Thymus (tissue), 11 donors: Measurements from ENCODE around the gene OR6J1. TPM values are rescaled to one million over a fixed set of nuclear protein-coding genes. Genes with fewer than 3 reads are reported as not detected.

Source experiments
- DNase-seq, 9 donors: peaks; one replicate each; pipeline ENCODE4 v3.0.0-alpha.2; 2013; ENCODE audit warnings: low spot score in 9 of 9, low read depth in 6 of 9, missing footprints in 1 of 9
- H3K27ac ChIP-seq, 2 donors: one replicate each; pipeline ENCODE4 v1.5.1; 2013; ENCODE audit warnings: control low read depth in 1 of 2, low read depth in 1 of 2, low read length in 1 of 2, mild to moderate bottlenecking in 1 of 2, moderate library complexity in 1 of 2
- H3K27me3 ChIP-seq, 2 donors: one replicate each; pipeline ENCODE4 v1.5.1; 2013; ENCODE audit warnings: low read length in 1 of 2; ENCODE audit not compliant: control insufficient read depth in 2 of 2, insufficient read depth in 1 of 2
- H3K36me3 ChIP-seq, 2 donors: one replicate each; pipeline ENCODE4 v1.5.1; 2013; ENCODE audit warnings: low read length in 1 of 2, mild to moderate bottlenecking in 1 of 2, moderate library complexity in 1 of 2; ENCODE audit not compliant: control insufficient read depth in 2 of 2, insufficient read depth in 2 of 2
- H3K4me1 ChIP-seq, 2 donors: one replicate each; pipeline ENCODE4 v1.5.1; 2013; ENCODE audit warnings: low read length in 2 of 2; ENCODE audit not compliant: control insufficient read depth in 2 of 2, insufficient read depth in 2 of 2
- H3K4me3 ChIP-seq, 2 donors: one replicate each; pipeline ENCODE4 v1.5.1; 2013; ENCODE audit warnings: low read length in 2 of 2, control low read depth in 1 of 2, mild to moderate bottlenecking in 1 of 2
- H3K9me3 ChIP-seq, 2 donors: one replicate each; pipeline ENCODE4 v1.5.1; 2013; ENCODE audit warnings: low read length in 1 of 2, mild to moderate bottlenecking in 1 of 2; ENCODE audit not compliant: control insufficient read depth in 2 of 2, insufficient read depth in 1 of 2
- WGBS: extraction: QIAGEN DNeasy Blood & Tissue Kit; methylation state at CpG from one replicate; pipeline ENCODE4 v1.1.7; 2013; 5-methylcytosine and 5-hydroxymethylcytosine counted together
- polyA plus RNA-seq: library from polyadenylated mRNA; stranded (reverse); fragments of 200-250 nt; gene quantifications from one replicate; pipeline ENCODE4 v1.2.3, GENCODE V29; 2013
- total RNA-seq: library from RNA; stranded (reverse); fragments of 120-200 nt; gene quantifications from one replicate; pipeline ENCODE4 v1.2.4, GENCODE V29; 2013
- donor health status: healthy.

The OR6J1 gene
- total and polyA plus RNA-seq, 2 donors: under 0.01 TPM; not detected in 1

DNA sequence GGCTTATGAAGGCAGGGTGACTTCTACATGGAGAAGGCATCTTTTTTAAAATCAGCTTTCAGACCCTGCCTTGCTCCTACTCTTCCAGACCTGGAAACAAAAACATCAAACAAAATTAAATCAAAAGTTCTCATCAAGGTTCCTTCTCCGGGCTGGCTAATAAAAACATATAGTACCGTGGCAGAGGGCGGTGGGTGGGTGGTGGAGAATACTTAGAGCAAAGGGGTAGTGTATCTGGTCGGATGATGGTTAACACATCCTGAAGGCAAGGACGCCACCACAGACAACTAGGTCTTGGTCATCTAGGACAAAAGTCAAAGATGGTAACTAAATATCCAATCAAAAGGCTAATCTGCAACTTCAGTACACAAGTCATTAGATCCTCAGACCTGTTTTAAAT, 56.9 kb downstream of the OR6J1 start:
- Histone ChIP-seq H3K9me3 (no peaks in the 10 kb centered on the region), H3K27ac (no peak overlapping the region), H3K27me3 (peaks cover 0 to 4% of the 10 kb centered on the region in 2 donors), H3K4me1 (peaks cover 24 to 44% of the 10 kb centered on the region in 2 donors), H3K4me3 (peak overlapping the region; percentile 52 to 76), H3K36me3 (peaks cover 0 to 11% of the 10 kb centered on the region in 2 donors)
- DNase-seq: no peak
- 95% methylated on average over 5 of the region's 5 CpGs for WGBS

DNA sequence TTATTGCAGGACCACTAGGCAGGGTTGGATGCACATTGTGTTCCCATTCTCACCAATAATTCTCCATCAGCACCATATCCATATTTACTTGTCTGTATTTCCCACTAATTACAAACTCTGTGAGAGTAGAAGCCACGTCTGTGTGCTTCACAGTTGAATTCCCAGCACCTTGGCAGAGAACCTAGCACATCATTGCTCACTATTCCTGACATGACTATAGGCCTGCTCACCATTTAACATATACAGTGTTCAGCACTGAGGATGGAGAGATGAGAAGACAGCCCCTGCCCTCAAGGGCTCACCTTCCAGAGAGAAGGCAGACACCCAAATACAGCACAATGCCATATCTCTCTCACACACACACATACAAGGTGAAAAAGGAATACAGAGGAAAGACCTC, 60.2 kb downstream of the OR6J1 start:
- peaks cover 21 to 37% of the 10 kb centered on the region in 2 donors for H3K4me1 ChIP-seq
- no peaks in the 10 kb centered on the region for H3K9me3 ChIP-seq
- no peak overlapping the region for H3K4me3 ChIP-seq
- no peaks in the 10 kb centered on the region for H3K27me3 ChIP-seq
- no peak for DNase-seq
- H3K36me3 ChIP-seq: peaks cover 0 to 25% of the 10 kb centered on the region in 2 donors
- H3K27ac ChIP-seq: peak overlapping the region in 1 of 2 donors; percentile 25
- 95% methylated on average over 1 of the region's 1 CpG for WGBS

Other genes with a start within 250 kb of the OR6J1 start
- 220 TPM for gene DAD1, start 55.1 kb downstream of the OR6J1 start, total RNA-seq
- gene DAD1, start 55.1 kb downstream of the OR6J1 start, polyA plus RNA-seq: 237 TPM
- 3.4 TPM for gene ABHD4, start 46.1 kb downstream of the OR6J1 start, total RNA-seq
- 9.3 TPM for gene ABHD4, start 46.1 kb downstream of the OR6J1 start, polyA plus RNA-seq
- gene OXA1L, start 122.3 kb upstream of the OR6J1 start, total RNA-seq: 85.7 TPM
- 81.8 TPM for gene OXA1L, start 122.3 kb upstream of the OR6J1 start, polyA plus RNA-seq
- gene SLC7A7, start 171.1 kb upstream of the OR6J1 start, total RNA-seq: 10.7 TPM
- gene SLC7A7, start 171.1 kb upstream of the OR6J1 start, polyA plus RNA-seq: 16.7 TPM
- 114 TPM for gene MRPL52, start 185.5 kb upstream of the OR6J1 start, total RNA-seq
- gene MRPL52, start 185.5 kb upstream of the OR6J1 start, polyA plus RNA-seq: 121 TPM
- 21.2 TPM for gene MMP14, start 192.2 kb upstream of the OR6J1 start, total RNA-seq
- gene MMP14, start 192.2 kb upstream of the OR6J1 start, polyA plus RNA-seq: 69.5 TPM
- 11.4 TPM for gene LRP10, start 227.4 kb upstream of the OR6J1 start, total RNA-seq
- gene LRP10, start 227.4 kb upstream of the OR6J1 start, polyA plus RNA-seq: 18.6 TPM
- 0.47 TPM for gene REM2, start 238.9 kb upstream of the OR6J1 start, total RNA-seq
- 3.2 TPM for gene REM2, start 238.9 kb upstream of the OR6J1 start, polyA plus RNA-seq